Lower leg skin (tissue), 3 donors: ENCODE results near the gene SH2D2A.

Source experiments
- CTCF ChIP-seq, 3 donors: fragments of 450-650 bp; IDR thresholded peaks; one replicate each; pipeline ENCODE4 v1.5.1; 2016; ENCODE audit warnings: antibody characterized with exemption in 3 of 3, mild to moderate bottlenecking in 3 of 3, moderate library complexity in 2 of 3
- POLR2A ChIP-seq, 2 donors: fragments of 450-650 bp; IDR thresholded peaks; one replicate each; pipeline ENCODE4 v1.6.1; 2016 to 2017; ENCODE audit warnings: antibody characterized with exemption in 2 of 2, mild to moderate bottlenecking in 1 of 2, moderate library complexity in 1 of 2

DNA sequence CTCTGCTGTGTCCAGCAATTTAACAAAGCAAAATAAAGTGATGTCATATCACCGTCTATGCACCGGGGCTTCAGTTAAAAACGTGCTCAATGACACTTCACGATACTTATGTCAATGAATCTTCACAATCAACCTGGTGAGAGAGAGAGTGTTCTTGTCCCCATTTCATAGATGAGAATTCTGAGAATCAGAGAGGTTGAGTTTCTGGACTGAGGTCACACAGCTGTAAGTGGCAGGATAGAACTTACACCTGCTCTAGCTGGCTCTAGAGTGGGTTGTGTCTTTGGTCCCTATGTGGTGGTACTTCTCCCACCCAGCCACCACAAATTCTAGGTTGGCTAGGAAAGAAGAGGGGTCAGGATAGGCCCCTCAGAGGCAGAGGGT, 49.2 kb upstream of the SH2D2A start:
- TF ChIP-seq CTCF (IDR thresholded peaks at IDR 0.05), result no peak
- no peak for TF ChIP-seq POLR2A (IDR thresholded peaks at IDR 0.05)
